ENCODE data around the gene LRRC10B. TPM values are rescaled to one million over a fixed set of nuclear protein-coding genes. Genes with fewer than 3 reads are reported as not detected.

Gene LRRC10B
- total and polyA plus RNA-seq, 4 donors: 9.2 to 29.3 (median 11.5) TPM

DNA sequence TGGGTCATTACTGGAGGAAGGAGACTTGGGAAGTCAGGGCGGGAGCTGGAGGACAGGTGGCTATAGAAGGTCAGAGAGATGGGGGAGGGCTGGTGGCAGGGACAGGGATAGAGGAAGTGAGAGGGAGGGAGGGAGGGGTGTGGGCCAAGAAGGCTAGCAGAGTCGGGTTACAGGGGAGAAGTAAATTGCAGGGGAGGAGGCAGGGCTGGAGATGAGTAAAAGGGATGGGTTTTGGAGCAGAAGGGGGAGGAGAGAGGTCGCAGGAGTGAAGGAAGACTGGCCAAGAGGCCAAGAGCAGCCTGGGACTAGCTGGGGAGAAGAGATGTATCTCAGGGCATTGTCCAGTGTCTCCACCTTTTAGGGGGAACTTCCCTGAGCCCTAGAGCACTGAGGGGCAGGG is 33.0 kb downstream of the LRRC10B start:
- H3K36me3 ChIP-seq (ENCODE audit: control insufficient read depth in 4 of 4, insufficient read depth in 4 of 4, low read length in 4 of 4): no peaks in the 10 kb centered on the region
- WGBS, 2 donors: 23 to 30% methylated on average over 3 of the region's 3 CpGs
- TF ChIP-seq, protein P1, sequence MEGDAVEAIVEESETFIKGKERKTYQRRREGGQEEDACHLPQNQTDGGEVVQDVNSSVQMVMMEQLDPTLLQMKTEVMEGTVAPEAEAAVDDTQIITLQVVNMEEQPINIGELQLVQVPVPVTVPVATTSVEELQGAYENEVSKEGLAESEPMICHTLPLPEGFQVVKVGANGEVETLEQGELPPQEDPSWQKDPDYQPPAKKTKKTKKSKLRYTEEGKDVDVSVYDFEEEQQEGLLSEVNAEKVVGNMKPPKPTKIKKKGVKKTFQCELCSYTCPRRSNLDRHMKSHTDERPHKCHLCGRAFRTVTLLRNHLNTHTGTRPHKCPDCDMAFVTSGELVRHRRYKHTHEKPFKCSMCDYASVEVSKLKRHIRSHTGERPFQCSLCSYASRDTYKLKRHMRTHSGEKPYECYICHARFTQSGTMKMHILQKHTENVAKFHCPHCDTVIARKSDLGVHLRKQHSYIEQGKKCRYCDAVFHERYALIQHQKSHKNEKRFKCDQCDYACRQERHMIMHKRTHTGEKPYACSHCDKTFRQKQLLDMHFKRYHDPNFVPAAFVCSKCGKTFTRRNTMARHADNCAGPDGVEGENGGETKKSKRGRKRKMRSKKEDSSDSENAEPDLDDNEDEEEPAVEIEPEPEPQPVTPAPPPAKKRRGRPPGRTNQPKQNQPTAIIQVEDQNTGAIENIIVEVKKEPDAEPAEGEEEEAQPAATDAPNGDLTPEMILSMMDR (IDR thresholded peaks at IDR 0.05; ENCODE audit: control extremely low read depth, extremely low read depth): no peak
- no peak overlapping the region for H3K9ac ChIP-seq (ENCODE audit: insufficient read depth in 1 of 2, low read length in 2 of 2)
- ATAC-seq (ENCODE audit: insufficient read depth, low FRiP score) (no peak), DNase-seq (peak in 2 of 3 donors; percentile 22 to 59)
- H3K9me3 ChIP-seq (ENCODE audit: control insufficient read depth in 4 of 4, insufficient read depth in 3 of 4, low read length in 3 of 4): no peaks in the 10 kb centered on the region
- H3K27me3 ChIP-seq (ENCODE audit: control insufficient read depth in 3 of 3, insufficient read depth in 3 of 3, low read length in 2 of 3): no peaks in the 10 kb centered on the region
- H3K27ac ChIP-seq (ENCODE audit: low read depth in 1 of 2, low read length in 1 of 2): no peak overlapping the region
- no peak overlapping the region for H3K4me3 ChIP-seq
- H3K4me1 ChIP-seq (ENCODE audit: control insufficient read depth in 5 of 5, insufficient read depth in 5 of 5, low read length in 5 of 5): peaks cover 0 to 50% (median 6%) of the 10 kb centered on the region in 5 donors

DNA sequence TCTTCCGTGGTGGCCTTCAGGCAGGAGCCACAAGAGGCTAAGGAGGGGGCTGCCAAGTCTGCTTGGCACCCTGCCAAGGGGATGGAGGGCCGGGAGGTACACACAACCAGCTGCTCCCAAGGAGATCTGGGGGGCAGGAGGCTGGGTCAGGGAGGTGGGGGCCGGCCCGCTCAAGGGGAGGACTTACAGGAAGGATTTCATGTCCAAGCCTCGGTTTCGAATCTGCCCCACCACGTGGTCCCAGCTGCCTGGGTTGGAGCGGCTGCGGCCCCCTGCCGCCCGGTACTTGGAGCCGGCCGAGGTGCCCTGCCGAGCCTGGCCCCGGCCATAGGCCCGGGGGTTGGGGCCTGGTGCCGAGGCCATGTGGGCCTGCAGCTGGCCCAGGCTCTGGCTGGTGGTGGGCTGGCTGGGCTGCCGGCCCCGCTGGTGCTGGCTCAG is 33.5 kb downstream of the LRRC10B start:
- H3K4me1 ChIP-seq (ENCODE audit: control insufficient read depth in 5 of 5, insufficient read depth in 5 of 5, low read length in 5 of 5): peaks cover 0 to 50% (median 6%) of the 10 kb centered on the region in 5 donors
- no peak overlapping the region for H3K9ac ChIP-seq (ENCODE audit: insufficient read depth in 1 of 2, low read length in 2 of 2)
- ATAC-seq (ENCODE audit: insufficient read depth, low FRiP score) (no peak), DNase-seq (peak; percentile 45 to 67 (median 52))
- no peaks in the 10 kb centered on the region for H3K9me3 ChIP-seq (ENCODE audit: control insufficient read depth in 4 of 4, insufficient read depth in 3 of 4, low read length in 3 of 4)
- H3K27me3 ChIP-seq (ENCODE audit: control insufficient read depth in 3 of 3, insufficient read depth in 3 of 3, low read length in 2 of 3): no peaks in the 10 kb centered on the region
- H3K4me3 ChIP-seq: no peak overlapping the region
- WGBS, 2 donors: 49 to 64% methylated on average over 18 to 19 of the region's 19 CpGs
- TF ChIP-seq, protein P1 (IDR thresholded peaks at IDR 0.05; ENCODE audit: control extremely low read depth, extremely low read depth): no peak
- H3K36me3 ChIP-seq (ENCODE audit: control insufficient read depth in 4 of 4, insufficient read depth in 4 of 4, low read length in 4 of 4): no peaks in the 10 kb centered on the region
- H3K27ac ChIP-seq (ENCODE audit: low read depth in 1 of 2, low read length in 1 of 2): no peak overlapping the region

DNA sequence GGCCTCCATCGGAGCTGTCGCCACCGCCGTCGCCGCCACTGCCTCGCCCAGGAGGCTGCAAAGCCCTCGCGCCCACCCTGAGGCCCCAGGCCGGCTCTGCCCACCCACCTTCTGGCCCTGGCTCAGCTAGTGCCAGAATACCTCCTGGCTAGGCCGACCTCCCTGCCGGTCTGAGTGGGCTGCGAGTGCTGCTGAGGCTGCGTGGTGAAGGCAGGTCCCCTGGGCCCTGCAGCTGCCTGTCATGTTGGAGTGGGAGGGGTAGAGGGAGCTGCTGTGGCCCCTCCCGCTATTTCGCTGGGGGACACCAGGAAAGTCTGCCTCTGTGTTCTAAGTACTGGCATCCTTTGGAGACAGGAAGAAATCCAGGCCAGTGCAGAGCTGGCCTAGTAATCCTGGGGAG is 34.2 kb downstream of the LRRC10B start:
- Histone ChIP-seq H3K4me1 (ENCODE audit: control insufficient read depth in 5 of 5, insufficient read depth in 5 of 5, low read length in 5 of 5) (peaks cover 0 to 47% (median 6%) of the 10 kb centered on the region in 5 donors), H3K9ac (ENCODE audit: insufficient read depth in 1 of 2, low read length in 2 of 2) (no peak overlapping the region), H3K27me3 (ENCODE audit: control insufficient read depth in 3 of 3, insufficient read depth in 3 of 3, low read length in 2 of 3) (no peaks in the 10 kb centered on the region), H3K9me3 (ENCODE audit: control insufficient read depth in 4 of 4, insufficient read depth in 3 of 4, low read length in 3 of 4) (no peaks in the 10 kb centered on the region), H3K27ac (ENCODE audit: low read depth in 1 of 2, low read length in 1 of 2) (no peak overlapping the region), H3K36me3 (ENCODE audit: control insufficient read depth in 4 of 4, insufficient read depth in 4 of 4, low read length in 4 of 4) (no peaks in the 10 kb centered on the region), H3K4me3 (no peak overlapping the region)
- no peak for ATAC-seq (ENCODE audit: insufficient read depth, low FRiP score)
- TF ChIP-seq, protein P1 (IDR thresholded peaks at IDR 0.05; ENCODE audit: control extremely low read depth, extremely low read depth): no peak
- WGBS, 2 donors: 93 to 94% methylated on average over 16 of the region's 16 CpGs
- no peak for DNase-seq
